Measurements from ENCODE around the gene MTFP1.

Gene MTFP1, protein sequence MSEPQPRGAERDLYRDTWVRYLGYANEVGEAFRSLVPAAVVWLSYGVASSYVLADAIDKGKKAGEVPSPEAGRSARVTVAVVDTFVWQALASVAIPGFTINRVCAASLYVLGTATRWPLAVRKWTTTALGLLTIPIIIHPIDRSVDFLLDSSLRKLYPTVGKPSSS

DNA sequence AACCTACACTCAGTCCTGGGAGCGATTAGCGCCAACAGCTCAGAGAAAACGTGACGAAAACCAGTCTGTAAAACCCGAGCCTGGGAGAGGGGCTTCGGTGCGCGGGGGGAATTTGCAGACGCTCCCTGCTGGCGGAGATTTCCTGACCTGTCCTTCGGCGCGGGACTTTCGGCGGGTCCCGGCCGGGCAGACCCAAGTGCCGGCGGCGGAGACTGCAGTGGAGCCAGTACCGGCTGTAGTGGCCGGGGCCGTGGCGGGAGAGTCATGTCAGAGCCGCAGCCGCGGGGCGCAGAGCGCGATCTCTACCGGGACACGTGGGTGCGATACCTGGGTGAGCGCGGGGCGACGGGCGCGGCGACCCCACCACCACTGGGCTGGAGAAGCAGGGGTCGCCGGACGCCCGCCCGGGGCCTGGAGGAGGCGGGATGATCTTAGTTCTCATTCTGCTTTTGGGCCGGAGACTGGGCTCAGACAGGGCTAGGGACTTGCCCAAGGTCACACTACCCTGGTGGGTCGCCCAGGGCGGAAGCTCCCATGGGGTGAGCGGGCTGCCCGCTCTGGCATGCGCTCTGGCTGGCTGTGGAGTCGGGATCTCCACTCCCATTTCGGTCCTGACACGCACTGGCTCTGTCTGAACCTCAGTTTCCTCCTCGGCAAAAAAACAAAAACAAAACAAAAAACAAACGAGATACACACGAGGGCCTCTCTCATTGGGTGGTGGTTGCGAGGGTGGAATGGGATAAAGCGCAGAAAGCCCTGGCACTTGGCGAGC lies at the start of gene MTFP1:
Gene MTFP1, plus strand, starts transcription at position 153 of the 772 bp plus-strand sequence. Its CDS starts 112 bp downstream, at position 265.
- Mint-ChIP-seq H3K36me3 (no peaks in the 10 kb centered on the region), H3K27ac (peak within 1 kb of the TSS; percentile 98), H3K4me3 (peak within 1 kb of the TSS; percentile 97), H3K9me3 (ENCODE audit: low read depth) (no peaks in the 10 kb centered on the region), H3K4me1 (ENCODE audit: low read depth) (peaks cover 53% of the 10 kb centered on the region), H3K27me3 (no peaks in the 10 kb centered on the region)

DNA sequence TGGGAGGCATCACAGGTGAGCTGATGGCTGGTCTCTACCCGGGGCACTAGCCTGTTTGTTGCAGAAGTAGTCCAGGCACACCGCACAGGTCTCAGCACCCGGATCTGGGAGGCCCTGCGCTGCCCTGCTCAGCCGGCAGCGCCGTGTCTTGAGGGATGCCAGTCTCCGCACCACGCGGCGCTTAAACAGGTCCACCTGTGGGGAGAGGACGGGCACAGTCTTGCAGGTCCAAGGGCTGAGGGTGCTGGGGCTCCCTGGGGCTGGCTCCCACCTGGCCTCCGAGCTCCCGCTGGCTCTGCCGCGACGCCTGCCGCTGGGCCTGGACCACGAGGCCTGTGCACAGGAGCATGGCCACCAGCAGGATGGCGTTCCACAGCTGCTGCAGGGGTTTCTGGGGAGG lies 45.6 kb upstream of the MTFP1 start:
- Mint-ChIP-seq H3K4me3 (no peak overlapping the region), H3K4me1 (ENCODE audit: low read depth) (no peaks in the 10 kb centered on the region), H3K9me3 (ENCODE audit: low read depth) (no peaks in the 10 kb centered on the region), H3K27ac (no peak overlapping the region), H3K27me3 (no peaks in the 10 kb centered on the region), H3K36me3 (peaks cover 3% of the 10 kb centered on the region)

DNA sequence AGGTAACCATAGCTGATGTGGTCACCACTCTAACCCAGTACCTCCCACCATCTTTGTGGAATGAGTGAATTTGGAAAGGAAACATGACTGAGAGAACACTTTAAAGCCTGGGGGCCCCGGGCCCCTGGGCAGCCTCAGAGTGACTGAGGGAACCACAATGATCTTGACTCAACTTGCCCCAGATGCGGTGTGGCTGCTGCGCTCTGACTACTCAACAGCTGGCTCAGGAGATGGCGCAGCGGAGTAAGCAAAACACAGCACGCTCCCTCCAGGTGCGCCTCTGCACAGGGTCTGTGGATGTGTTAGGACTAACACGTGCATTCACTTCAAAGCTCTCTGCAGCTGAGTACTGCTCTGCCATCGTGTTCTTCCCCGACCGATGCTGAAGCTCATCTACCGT lies 44.3 kb upstream of the MTFP1 start:
- H3K27me3 Mint-ChIP-seq: no peaks in the 10 kb centered on the region
- H3K4me3 Mint-ChIP-seq: no peak overlapping the region
- no peaks in the 10 kb centered on the region for H3K4me1 Mint-ChIP-seq (ENCODE audit: low read depth)
- no peaks in the 10 kb centered on the region for H3K9me3 Mint-ChIP-seq (ENCODE audit: low read depth)
- H3K36me3 Mint-ChIP-seq: peaks cover 3% of the 10 kb centered on the region
- no peak overlapping the region for H3K27ac Mint-ChIP-seq

DNA sequence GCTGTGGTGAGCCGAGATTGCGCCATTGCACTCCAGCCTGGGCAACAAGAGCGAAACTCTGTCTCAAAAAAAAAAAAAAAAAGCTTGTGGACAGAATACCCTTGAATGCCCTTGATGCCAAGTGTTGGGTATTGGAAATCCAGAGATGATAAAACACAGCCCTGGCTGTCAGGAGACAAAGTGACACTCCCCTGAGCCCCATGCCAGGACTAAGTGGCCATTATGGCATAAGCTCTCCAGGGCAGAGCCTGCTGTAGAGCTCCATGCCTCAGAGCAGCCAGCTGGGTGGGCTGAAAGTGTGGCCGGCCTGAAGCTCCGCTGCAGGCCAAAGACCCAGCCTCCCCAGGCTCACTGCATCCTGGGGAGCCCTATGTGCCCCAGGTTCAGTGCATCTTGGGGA lies 43.2 kb upstream of the MTFP1 start:
- H3K9me3 Mint-ChIP-seq (ENCODE audit: low read depth): no peaks in the 10 kb centered on the region

DNA sequence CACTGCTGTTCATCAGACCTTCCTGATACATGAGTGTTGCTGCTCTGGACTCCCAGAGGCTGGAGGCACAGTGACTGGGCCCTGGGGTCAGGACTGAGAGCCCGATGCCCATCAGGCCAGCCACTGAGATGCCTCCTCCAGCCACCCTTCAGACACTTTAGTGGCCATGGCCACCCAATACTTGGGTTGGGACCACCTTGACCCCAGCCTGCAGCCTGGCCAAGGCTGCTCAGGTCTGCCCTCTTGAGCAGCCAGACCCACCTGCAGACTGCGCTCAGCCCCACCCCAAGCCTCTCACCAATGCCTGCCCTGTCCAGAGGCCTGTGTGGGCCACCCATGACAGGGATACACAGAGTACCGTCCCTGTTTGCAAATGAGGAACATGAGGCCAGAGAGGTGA lies 42.5 kb upstream of the MTFP1 start:
- peaks cover under 1% of the 10 kb centered on the region for H3K36me3 Mint-ChIP-seq
- H3K4me3 Mint-ChIP-seq: no peak overlapping the region
- H3K9me3 Mint-ChIP-seq (ENCODE audit: low read depth): no peaks in the 10 kb centered on the region
- H3K27ac Mint-ChIP-seq: no peak overlapping the region
- peaks cover 2% of the 10 kb centered on the region for H3K4me1 Mint-ChIP-seq (ENCODE audit: low read depth)
- no peaks in the 10 kb centered on the region for H3K27me3 Mint-ChIP-seq

More for the DNA sequence above, 43.2 kb upstream of the MTFP1 start:
- Mint-ChIP-seq H3K4me1 (ENCODE audit: low read depth) (peaks cover under 1% of the 10 kb centered on the region), H3K36me3 (peaks cover 3% of the 10 kb centered on the region), H3K4me3 (no peak overlapping the region), H3K27ac (no peak overlapping the region), H3K27me3 (no peaks in the 10 kb centered on the region)

DNA sequence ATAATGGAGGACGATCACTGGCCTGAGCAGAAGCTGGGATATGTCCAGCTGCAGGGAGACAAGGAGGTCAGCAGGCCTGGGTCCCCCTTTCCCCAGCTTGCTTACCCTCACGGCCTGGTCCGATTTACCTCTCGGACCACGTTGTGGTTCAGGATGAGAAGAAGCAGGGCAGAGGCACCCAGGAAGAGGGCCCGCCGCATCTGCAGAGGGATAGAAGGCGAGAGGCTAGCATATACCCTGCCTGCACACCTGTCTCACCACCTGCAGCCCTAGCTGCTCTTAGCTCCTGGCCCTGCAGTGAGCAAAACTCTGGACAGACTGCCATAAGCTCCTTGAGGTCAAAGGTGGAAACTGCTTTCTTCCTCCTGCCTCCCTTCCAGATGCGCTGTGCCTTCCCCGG lies 39.6 kb upstream of the MTFP1 start:
- H3K27me3 Mint-ChIP-seq: no peaks in the 10 kb centered on the region
- H3K4me1 Mint-ChIP-seq (ENCODE audit: low read depth): peaks cover 2% of the 10 kb centered on the region
- H3K4me3 Mint-ChIP-seq: peak overlapping the region; percentile 82
- no peaks in the 10 kb centered on the region for H3K9me3 Mint-ChIP-seq (ENCODE audit: low read depth)
- H3K27ac Mint-ChIP-seq: no peak overlapping the region
- no peaks in the 10 kb centered on the region for H3K36me3 Mint-ChIP-seq

DNA sequence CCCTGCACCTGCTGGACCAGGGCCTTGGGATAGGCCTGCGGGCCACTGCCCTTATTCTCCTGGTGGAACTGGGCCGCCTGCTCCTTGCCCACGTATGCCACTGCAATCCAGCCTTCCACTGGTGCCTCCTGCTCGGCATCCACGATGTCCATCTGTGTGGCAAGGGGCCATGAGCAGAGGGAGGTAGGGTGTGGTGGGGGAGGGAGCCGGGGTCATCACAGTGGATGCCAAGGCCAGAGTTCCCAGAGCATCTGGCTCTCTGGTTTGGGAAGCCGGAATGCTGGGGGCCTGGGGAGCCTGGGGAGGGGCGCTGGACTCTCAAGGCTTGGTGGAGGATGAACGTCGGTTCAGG lies 39.0 kb upstream of the MTFP1 start:
- peaks cover 8% of the 10 kb centered on the region for H3K4me1 Mint-ChIP-seq (ENCODE audit: low read depth)
- no peak overlapping the region for H3K27ac Mint-ChIP-seq
- H3K4me3 Mint-ChIP-seq: peak overlapping the region; percentile 82
- no peaks in the 10 kb centered on the region for H3K9me3 Mint-ChIP-seq (ENCODE audit: low read depth)
- H3K27me3 Mint-ChIP-seq: no peaks in the 10 kb centered on the region
- H3K36me3 Mint-ChIP-seq: no peaks in the 10 kb centered on the region

DNA sequence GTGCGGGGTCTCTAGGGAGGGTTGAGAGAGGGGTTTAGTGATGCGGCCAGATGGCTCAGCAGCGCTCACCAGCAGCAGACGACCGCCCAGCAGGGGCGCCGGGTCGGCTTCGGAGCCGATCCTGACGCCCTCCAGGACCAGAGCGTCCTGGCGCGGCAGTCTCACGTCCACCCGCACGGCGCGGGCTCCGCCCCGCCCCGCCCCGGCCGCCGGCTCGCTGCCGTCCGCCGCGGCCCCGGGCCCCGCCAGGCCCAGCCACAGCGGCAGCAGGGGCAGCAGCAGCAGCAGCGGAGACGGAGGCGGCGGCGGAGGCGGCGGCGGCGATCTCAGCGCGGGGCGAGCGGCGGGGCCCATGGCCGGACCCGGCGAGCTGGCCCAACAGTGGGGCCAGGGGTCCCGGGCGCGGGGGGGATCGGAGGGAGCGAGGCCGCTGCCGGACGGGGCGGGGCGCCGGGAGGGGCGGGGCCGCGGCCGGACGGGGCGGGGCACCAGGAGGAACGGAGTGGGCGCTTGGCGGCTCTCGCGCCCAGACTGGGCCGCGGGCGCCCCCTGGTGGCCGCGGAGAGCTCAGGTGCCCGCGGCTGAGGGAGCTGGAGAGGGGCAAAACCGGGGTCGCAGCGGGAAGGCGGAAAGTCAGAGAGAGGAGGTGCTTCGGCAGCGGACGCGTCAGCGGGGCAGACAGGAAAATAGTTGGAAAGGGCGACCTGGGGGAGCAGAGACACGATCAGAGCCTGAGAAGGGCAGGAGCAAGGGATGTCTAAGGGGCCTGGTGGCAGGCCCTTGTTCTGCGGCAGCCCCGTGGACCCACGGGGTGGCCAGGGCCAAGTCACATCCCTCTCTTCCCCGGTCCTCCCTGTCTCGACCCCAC lies 38.4 kb upstream of the MTFP1 start, which contains the start of gene RNF215:
Gene RNF215, minus strand, starts transcription at position 452 of the 868 bp plus-strand sequence. Its CDS starts 98 bp downstream, at position 354.
- Mint-ChIP-seq H3K36me3 (no peaks in the 10 kb centered on the region), H3K9me3 (ENCODE audit: low read depth) (no peaks in the 10 kb centered on the region), H3K27ac (peak within 1 kb of the TSS; percentile 28), H3K4me3 (peak within 1 kb of the TSS; percentile 82), H3K27me3 (no peaks in the 10 kb centered on the region), H3K4me1 (ENCODE audit: low read depth) (peaks cover 15% of the 10 kb centered on the region)

DNA sequence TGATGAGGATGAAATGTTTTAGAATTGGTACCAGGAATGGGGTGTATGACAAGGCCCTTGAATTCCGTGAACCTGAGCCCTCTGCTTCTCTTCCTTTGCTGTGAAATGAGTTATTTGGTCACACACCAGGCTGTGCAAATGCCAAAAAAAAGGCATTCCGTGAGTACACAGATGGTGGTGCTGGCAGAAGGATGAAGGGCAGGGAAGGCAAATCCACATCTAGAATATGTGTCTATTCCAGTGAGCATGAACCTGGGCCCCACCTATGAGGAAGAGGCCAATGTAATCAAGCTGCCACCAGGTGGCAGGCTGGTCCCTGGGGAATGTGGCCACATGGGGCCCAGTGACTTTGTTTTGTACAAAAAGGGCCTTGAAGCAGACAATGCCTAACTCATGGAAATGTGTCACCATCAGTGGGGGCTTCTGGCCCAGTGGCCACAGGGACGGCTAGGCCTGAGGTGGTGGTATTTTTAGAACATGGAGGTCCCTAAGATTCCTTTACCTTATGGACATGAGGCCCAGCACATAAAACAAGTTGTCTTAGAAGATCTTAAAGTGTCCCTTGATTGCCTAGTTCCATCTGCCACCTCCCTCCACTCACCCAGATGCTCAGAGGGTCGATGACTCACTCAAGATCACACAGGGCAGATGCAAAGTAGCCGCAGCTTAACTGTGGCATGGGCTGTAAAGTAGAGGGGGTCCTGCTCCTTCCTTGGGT lies 34.4 kb upstream of the MTFP1 start:
- peaks cover 35% of the 10 kb centered on the region for H3K4me1 Mint-ChIP-seq (ENCODE audit: low read depth)
- no peaks in the 10 kb centered on the region for H3K9me3 Mint-ChIP-seq (ENCODE audit: low read depth)
- H3K27me3 Mint-ChIP-seq: no peaks in the 10 kb centered on the region
- no peaks in the 10 kb centered on the region for H3K36me3 Mint-ChIP-seq
- H3K4me3 Mint-ChIP-seq: peak overlapping the region; percentile 30
- peak overlapping the region; percentile 94 for H3K27ac Mint-ChIP-seq

DNA sequence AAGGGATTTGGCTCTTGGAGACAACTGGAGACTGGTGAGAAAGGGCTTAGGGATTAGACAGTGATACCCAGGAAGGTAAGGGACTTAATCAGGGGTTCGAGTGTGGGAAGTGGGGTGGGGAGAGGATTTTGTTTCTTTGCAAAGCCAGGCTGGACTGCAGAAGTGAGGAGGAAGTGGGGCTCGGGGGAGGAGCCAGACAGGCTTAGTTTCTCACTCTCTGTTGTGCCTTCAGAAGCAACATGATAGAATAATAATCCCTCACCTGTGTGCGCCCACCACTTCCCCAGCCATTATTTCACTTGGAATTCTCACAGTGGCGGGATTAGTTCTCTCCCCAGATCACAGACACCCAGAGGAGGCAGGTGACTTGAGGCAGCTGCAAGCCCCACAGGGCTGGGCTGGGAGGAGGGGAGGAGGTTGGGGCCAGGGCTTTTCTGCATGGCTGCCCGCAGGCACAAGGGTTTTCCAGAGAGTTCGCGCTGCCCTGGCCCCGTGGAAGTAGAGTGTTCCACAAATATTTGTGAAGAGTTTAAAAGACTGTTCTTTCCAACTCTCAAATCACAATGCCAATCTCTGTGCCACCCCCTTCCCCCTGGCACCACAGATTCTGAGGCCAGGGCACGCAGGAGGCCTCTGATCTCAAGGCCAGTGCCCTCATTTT lies 32.8 kb upstream of the MTFP1 start:
- Mint-ChIP-seq H3K36me3 (no peaks in the 10 kb centered on the region), H3K4me1 (ENCODE audit: low read depth) (peaks cover 45% of the 10 kb centered on the region), H3K9me3 (ENCODE audit: low read depth) (no peaks in the 10 kb centered on the region), H3K27ac (peak overlapping the region; percentile 94), H3K27me3 (no peaks in the 10 kb centered on the region), H3K4me3 (no peak overlapping the region)

DNA sequence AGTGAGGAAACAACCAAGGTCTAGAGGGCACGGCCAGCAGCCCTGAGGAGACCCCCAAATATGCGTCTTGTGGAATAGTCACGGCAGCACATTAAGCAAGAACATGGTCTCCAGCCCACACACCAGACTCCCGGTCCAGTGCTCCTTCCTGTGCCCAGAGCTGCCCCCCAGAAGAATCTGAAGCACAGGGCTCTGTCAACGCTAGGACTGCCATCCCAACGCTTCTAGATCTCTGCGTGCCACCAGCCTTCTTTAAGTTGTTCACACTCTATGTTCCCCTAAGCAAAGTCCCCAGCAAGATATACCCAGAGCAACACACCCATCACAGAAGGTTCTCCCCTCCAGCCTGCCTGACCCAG lies 32.3 kb upstream of the MTFP1 start:
- Mint-ChIP-seq H3K36me3 (no peaks in the 10 kb centered on the region), H3K4me3 (no peak overlapping the region), H3K27ac (peak overlapping the region; percentile 5), H3K4me1 (ENCODE audit: low read depth) (peaks cover 50% of the 10 kb centered on the region), H3K27me3 (no peaks in the 10 kb centered on the region), H3K9me3 (ENCODE audit: low read depth) (no peaks in the 10 kb centered on the region)

DNA sequence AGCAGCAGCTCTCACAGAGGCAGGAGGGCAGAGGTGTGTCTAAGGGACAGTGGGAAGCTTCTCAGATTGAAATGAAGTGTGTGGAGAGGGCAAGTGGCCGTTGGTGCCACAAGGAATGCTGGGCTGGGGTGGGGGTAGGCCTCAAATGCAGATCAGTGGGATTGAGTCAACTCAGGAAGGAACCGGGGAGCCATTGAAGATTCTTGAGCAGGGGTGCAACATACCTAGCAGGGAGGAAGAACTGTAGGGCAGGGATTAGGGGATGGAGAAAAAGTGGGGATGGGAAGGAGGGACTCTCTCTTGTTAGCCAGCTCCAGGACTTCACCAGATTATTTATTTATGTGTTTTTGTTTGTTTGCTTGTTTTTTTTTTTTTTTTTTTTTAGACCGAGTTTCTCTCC lies 31.7 kb upstream of the MTFP1 start:
- peak overlapping the region; percentile 13 for H3K4me3 Mint-ChIP-seq
- H3K27me3 Mint-ChIP-seq: no peaks in the 10 kb centered on the region
- no peaks in the 10 kb centered on the region for H3K9me3 Mint-ChIP-seq (ENCODE audit: low read depth)
- H3K27ac Mint-ChIP-seq: no peak overlapping the region
- H3K36me3 Mint-ChIP-seq: no peaks in the 10 kb centered on the region
- peaks cover 56% of the 10 kb centered on the region for H3K4me1 Mint-ChIP-seq (ENCODE audit: low read depth)

DNA sequence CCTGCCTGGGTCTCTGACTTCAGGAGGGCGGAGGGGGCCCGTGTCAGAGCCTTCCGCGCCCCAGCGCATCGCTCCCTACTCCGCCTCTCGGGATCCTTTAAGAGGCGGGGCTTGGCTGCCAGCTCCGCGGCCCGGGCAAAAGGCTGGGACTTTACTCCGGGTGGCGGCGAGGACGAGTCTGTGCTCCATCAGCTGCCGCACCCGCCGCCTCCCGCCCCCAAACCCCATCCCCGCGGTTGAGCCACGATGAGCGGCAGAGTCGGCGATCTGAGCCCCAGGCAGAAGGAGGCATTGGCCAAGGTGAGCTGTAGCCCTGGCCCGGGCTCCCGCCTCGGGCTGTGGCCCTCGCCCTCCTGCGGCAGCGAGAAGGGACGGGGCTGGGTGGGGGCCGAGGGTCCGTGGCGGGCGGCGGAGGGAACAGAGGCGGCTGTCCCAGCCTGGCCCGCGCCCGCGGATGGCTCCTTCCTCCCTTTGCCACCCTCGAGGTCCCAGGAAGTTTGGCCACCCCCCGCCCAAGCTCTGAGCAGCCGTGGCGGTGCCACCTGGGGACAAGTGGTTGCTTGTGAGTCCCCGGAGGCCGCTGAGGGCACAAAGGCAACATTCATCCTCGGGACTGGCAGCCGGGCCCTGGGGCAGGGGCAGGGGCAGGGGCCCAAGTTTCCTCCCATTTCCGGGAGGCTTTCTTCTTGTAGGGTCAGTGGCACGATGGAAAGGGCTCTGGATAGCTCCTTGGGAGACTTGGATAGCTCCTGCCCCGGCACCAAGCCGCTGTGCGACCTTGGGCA lies 28.5 kb upstream of the MTFP1 start, which contains the start of gene SEC14L2:
Gene SEC14L2, plus strand, starts transcription at position 148 of the 785 bp plus-strand sequence. Its CDS starts 99 bp downstream, at position 247.
- Mint-ChIP-seq H3K27me3 (no peaks in the 10 kb centered on the region), H3K27ac (peak within 1 kb of the TSS; percentile 61), H3K4me1 (ENCODE audit: low read depth) (peaks cover 48% of the 10 kb centered on the region), H3K4me3 (peak within 1 kb of the TSS; percentile 89), H3K9me3 (ENCODE audit: low read depth) (no peaks in the 10 kb centered on the region), H3K36me3 (no peaks in the 10 kb centered on the region)
